H1 (cell line): Measurements from ENCODE around the gene ZNF221. TPM values are rescaled to one million over a fixed set of nuclear protein-coding genes. Genes with fewer than 3 reads are reported as not detected.
A peak's percentile ranks its signal among the peaks of the same experiment; 100 is the strongest.

Experiments used
- CTCF ChIA-PET: fragments of 300-600 bp; sonication (Branson Sonifier 250); formaldehyde crosslinking; loops from one replicate; lab custom pipeline; 2021; ENCODE audit not compliant: partially characterized antibody; lab: Charles Lee
- POLR2A ChIA-PET: fragments of 300-600 bp; sonication (Branson Sonifier 250); formaldehyde crosslinking; loops from one replicate; lab custom pipeline; 2021; ENCODE audit warnings: inconsistent platforms; ENCODE audit not compliant: partially characterized antibody; lab: Charles Lee
- DNase-seq, 2 experiments: peaks; one replicate each; pipeline versions ENCODE4 v3.0.0 to v3.0.0-alpha.2; 2010 to 2022; ENCODE audit warnings: low spot score in 2 of 2, low read depth in 1 of 2, mixed read lengths in 1 of 2
- FAIRE-seq: peaks from 2 replicates; lab custom pipeline; 2011; peaks lifted over from hg19 to GRCh38; lab: Jason Lieb, UNC
- H2AFZ ChIP-seq: 2 replicates; pipeline ENCODE4 v1.8.1; 2012; ENCODE audit warnings: low read length, inconsistent platforms
- H2AK5ac ChIP-seq: 2 replicates; pipeline ENCODE4 v1.6.1; 2013; ENCODE audit warnings: low read depth, low read length
- H2BK120ac ChIP-seq: replicated peaks from 2 replicates; pipeline ENCODE3; 2013; ENCODE audit warnings: low read depth, low read length, inconsistent platforms
- H2BK12ac ChIP-seq: 2 replicates; pipeline ENCODE4 v1.6.1; 2013; ENCODE audit warnings: low read depth, low read length
- H2BK15ac ChIP-seq: 2 replicates; pipeline ENCODE4 v1.6.1; 2013; ENCODE audit warnings: low read length
- H2BK20ac ChIP-seq: 2 replicates; pipeline ENCODE4 v1.6.1; 2013; ENCODE audit warnings: low read length
- H2BK5ac ChIP-seq: 2 replicates; pipeline ENCODE4 v1.6.1; 2013; ENCODE audit warnings: low read depth, low read length
- H3K14ac ChIP-seq: 2 replicates; pipeline ENCODE4 v1.6.1; 2013; ENCODE audit warnings: inconsistent platforms; ENCODE audit not compliant: insufficient read length
- H3K18ac ChIP-seq: 2 replicates; pipeline ENCODE4 v1.6.1; 2013; ENCODE audit warnings: low read length; ENCODE audit errors: extremely low read depth
- H3K23ac ChIP-seq: 2 replicates; pipeline ENCODE4 v1.6.1; 2013; ENCODE audit warnings: inconsistent platforms; ENCODE audit not compliant: insufficient read length
- H3K23me2 ChIP-seq: 2 replicates; pipeline ENCODE4 v1.6.1; 2013; ENCODE audit warnings: low read depth, low read length
- H3K27ac ChIP-seq: 2 replicates; pipeline ENCODE4 v1.6.1; 2011; ENCODE audit warnings: low read depth, low read length, inconsistent platforms
- H3K27me3 ChIP-seq, 4 experiments: replicated peaks in 1 of 4; 1 replicate in 1 of 4; 2 replicates in 3 of 4; pipeline versions ENCODE4 v1.6.1 to v1.8.1; 2011 to 2013; ENCODE audit warnings: low read length in 3 of 4, mild to moderate bottlenecking in 3 of 4, inconsistent platforms in 2 of 4, mixed read lengths in 2 of 4, moderate library complexity in 1 of 4; ENCODE audit not compliant: control insufficient read depth in 3 of 4, insufficient read depth in 3 of 4; ENCODE audit errors: extremely low read depth in 1 of 4
- H3K36me3 ChIP-seq, 4 experiments: 2 replicates each; pipeline versions ENCODE4 v1.6.1 to v1.8.1; 2011 to 2013; ENCODE audit warnings: mild to moderate bottlenecking in 4 of 4, low read length in 3 of 4, moderate library complexity in 2 of 4, control low read depth in 1 of 4, inconsistent platforms in 1 of 4; ENCODE audit not compliant: insufficient read depth in 4 of 4, control insufficient read depth in 2 of 4
- H3K4ac ChIP-seq: replicated peaks from 2 replicates; pipeline ENCODE3; 2013; ENCODE audit warnings: low read length, low read depth, mixed read lengths, inconsistent platforms; ENCODE audit not compliant: insufficient read length
- H3K4me1 ChIP-seq, 4 experiments: replicated peaks in 1 of 4; 1 replicate in 1 of 4; 2 replicates in 3 of 4; pipeline versions ENCODE4 v1.6.1 to v1.8.1; 2011 to 2013; ENCODE audit warnings: low read length in 3 of 4, inconsistent platforms in 2 of 4, mixed read lengths in 1 of 4; ENCODE audit not compliant: insufficient read depth in 4 of 4, control insufficient read depth in 3 of 4
- H3K4me2 ChIP-seq, 2 experiments: 2 replicates each; pipeline versions ENCODE4 v1.6.1 to v1.8.1; 2011 to 2013; ENCODE audit warnings: low read depth in 2 of 2, low read length in 2 of 2, control low read depth in 1 of 2, inconsistent platforms in 1 of 2, mild to moderate bottlenecking in 1 of 2; ENCODE audit not compliant: insufficient read depth in 1 of 2
- H3K4me3 ChIP-seq, 4 experiments: fragments of 200-600, 300-600 bp in 1 of 4; sonication (generic), shearing (Covaris generic), sonication (Bioruptor Twin) in 1 of 4; 2 replicates each; pipeline versions ENCODE4 v1.5.1 to v1.8.1; 2011 to 2016; ENCODE audit warnings: low read length in 4 of 4, low read depth in 3 of 4, control low read depth in 2 of 4, inconsistent platforms in 2 of 4, mild to moderate bottlenecking in 2 of 4, mixed read lengths in 1 of 4, moderate library complexity in 1 of 4; ENCODE audit not compliant: insufficient read depth in 2 of 4; ENCODE audit errors: extremely low read depth in 1 of 4
- H3K56ac ChIP-seq: replicated peaks from 2 replicates; pipeline ENCODE3; 2013; ENCODE audit warnings: low read depth, mild to moderate bottlenecking, mixed read lengths, low read length, inconsistent platforms; ENCODE audit not compliant: insufficient read length
- H3K79me1 ChIP-seq: 2 replicates; pipeline ENCODE4 v1.6.1; 2013; ENCODE audit warnings: low read depth, low read length, control low read depth
- H3K79me2 ChIP-seq, 2 experiments: 2 replicates each; pipeline versions ENCODE4 v1.6.1 to v1.8.1; 2012 to 2013; ENCODE audit warnings: low read length in 2 of 2, mild to moderate bottlenecking in 2 of 2, inconsistent platforms in 1 of 2; ENCODE audit not compliant: insufficient read depth in 2 of 2, control insufficient read depth in 1 of 2
- H3K9ac ChIP-seq, 4 experiments: replicated peaks in 1 of 4; 1 replicate in 1 of 4; 2 replicates in 3 of 4; pipeline versions ENCODE4 v1.6.1 to v1.8.1; 2011 to 2013; ENCODE audit warnings: low read depth in 3 of 4, low read length in 3 of 4, control low read depth in 2 of 4, mild to moderate bottlenecking in 2 of 4, moderate library complexity in 2 of 4, inconsistent platforms in 1 of 4; ENCODE audit errors: extremely low read depth in 1 of 4
- H3K9me3 ChIP-seq, 2 experiments: 2 replicates each; pipeline versions ENCODE4 v1.6.1 to v1.8.1; 2012 to 2013; ENCODE audit warnings: mild to moderate bottlenecking in 2 of 2, moderate library complexity in 2 of 2, control low read depth in 1 of 2, inconsistent platforms in 1 of 2, low read depth in 1 of 2, low read length in 1 of 2, mixed read lengths in 1 of 2; ENCODE audit not compliant: insufficient read depth in 2 of 2
- H4K20me1 ChIP-seq, 2 experiments: replicated peaks in 1 of 2; 2 replicates each; pipeline versions ENCODE3 to v1.8.1; 2011 to 2013; ENCODE audit warnings: inconsistent platforms in 2 of 2, low read length in 2 of 2, mild to moderate bottlenecking in 1 of 2; ENCODE audit not compliant: insufficient read depth in 2 of 2, control insufficient read depth in 1 of 2
- H4K5ac ChIP-seq: 2 replicates; pipeline ENCODE4 v1.6.1; 2013; ENCODE audit warnings: low read length, low read depth, mixed read lengths, inconsistent platforms; ENCODE audit not compliant: insufficient read length
- H4K8ac ChIP-seq: 2 replicates; pipeline ENCODE4 v1.8.0; 2013; ENCODE audit warnings: mild to moderate bottlenecking, moderate library complexity, low read length, inconsistent platforms; ENCODE audit not compliant: insufficient read depth; ENCODE audit errors: extremely low read depth
- H4K91ac ChIP-seq: replicated peaks from 2 replicates; pipeline ENCODE3; 2013; ENCODE audit warnings: low read length, mixed read lengths, inconsistent platforms; ENCODE audit not compliant: insufficient read length
- MAFK ChIP-seq: IDR thresholded peaks from 2 replicates; pipeline ENCODE4 v1.6.1; 2012; ENCODE audit warnings: low read depth, mild to moderate bottlenecking, improper control_type of control experiment, low read length
- NANOG ChIP-seq: IDR thresholded peaks from 2 replicates; pipeline ENCODE4 v1.6.1; 2011; ENCODE audit warnings: low read length, low read depth, mild to moderate bottlenecking, inconsistent platforms; ENCODE audit not compliant: insufficient read depth, poor library complexity, severe bottlenecking
- RXRA ChIP-seq: IDR thresholded peaks from 2 replicates; pipeline ENCODE4 v1.6.1; 2011; ENCODE audit warnings: low read depth, mild to moderate bottlenecking, low read length, moderate library complexity; ENCODE audit not compliant: insufficient read depth
- SP1 ChIP-seq: IDR thresholded peaks from 2 replicates; pipeline ENCODE4 v1.6.1; 2011; ENCODE audit warnings: low read depth, low read length
- TAF1 ChIP-seq: IDR thresholded peaks from 2 replicates; pipeline ENCODE4 v1.6.1; 2011; ENCODE audit warnings: mild to moderate bottlenecking, low read depth, low read length
- TEAD4 ChIP-seq: IDR thresholded peaks from 2 replicates; pipeline ENCODE4 v1.6.1; 2012; ENCODE audit warnings: low read depth, low read length, inconsistent platforms, mixed read lengths
- WGBS, 2 experiments: shearing (Covaris generic) in 1 of 2; methylation state at CpG; one replicate each; pipeline versions ENCODE4 v1.1.6 to v1.1.7; 2013 to 2015; ENCODE audit warnings: low lambda C conversion rate in 2 of 2, mixed read lengths in 2 of 2, inconsistent platforms in 1 of 2, low coverage in 1 of 2, missing lambda C conversion rate in 1 of 2; ENCODE audit not compliant: insufficient replicate concordance in 2 of 2, insufficient coverage in 1 of 2, insufficient read length in 1 of 2; ENCODE audit errors: extremely low coverage in 1 of 2, missing lambda C conversion rate in 1 of 2; 5-methylcytosine and 5-hydroxymethylcytosine counted together
- polyA plus RNA-seq, 7 experiments: library from polyadenylated mRNA; depleted of rRNA in 3 of 7; stranded (reverse) in 5 of 7; unstranded in 2 of 7; fragments of >200 nt in 5 of 7; fragments of 200-250 nt in 2 of 7; gene quantifications; 1 replicate in 5 of 7; 2 replicates in 1 of 7; 4 replicates in 1 of 7; pipeline versions ENCODE4 v1.2.1 to v1.2.3, GENCODE V29; 2011 to 2013; ENCODE audit warnings: missing spikeins in 2 of 7, mixed read lengths in 2 of 7
- total RNA-seq: library from RNA; stranded (reverse); fragmentation: NEBNext Ultra II Directional; extraction: Animal tissue kit (Norgen Biotek cat#: 25700); gene quantifications from 2 replicates; pipeline ENCODE4 v1.2.1, GENCODE V29; 2021

ZNF221 gene
- total and polyA plus RNA-seq, 2 of the 8 experiments (the other 6 are each of a cell fraction or from before 2014, with no cell fraction given) = 0.50 to 8.4 TPM

DNA sequence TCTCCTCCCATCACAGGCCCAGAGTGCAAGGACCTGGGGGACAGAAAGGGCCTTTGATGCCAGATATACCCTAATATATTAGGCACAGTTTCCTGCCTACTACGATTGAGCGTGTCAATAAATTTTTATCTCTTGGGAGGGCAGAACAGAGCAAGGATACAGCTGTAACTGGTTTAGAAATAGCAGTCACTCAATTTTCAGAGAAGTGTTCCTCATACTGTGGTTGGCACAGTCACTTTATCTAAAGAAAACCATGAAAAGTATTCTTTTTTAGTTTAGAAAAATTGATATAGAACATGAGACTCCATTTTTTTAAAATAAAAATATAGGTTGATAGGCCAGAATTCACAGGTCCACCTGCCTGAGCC is 32.5 kb downstream of the ZNF221 start:
- no peak overlapping the region for H2BK20ac ChIP-seq
- H3K4me2 ChIP-seq = peak overlapping the region in 1 of 2 experiments; percentile 88; a peak in 1 of 4 replicates
- TF ChIP-seq RXRA (no peak), TAF1 (no peak), SP1 (no peak), MAFK (no peak), NANOG (no peak), TEAD4 (no peak)
- peaks cover 0 to 4% of the 10 kb centered on the region in 2 experiments; a peak in 1 of 4 replicates for H3K79me2 ChIP-seq
- CTCF ChIA-PET = no interaction called here
- H3K9ac ChIP-seq = no peak overlapping the region
- H3K23ac ChIP-seq = no peak overlapping the region
- H2AFZ ChIP-seq = no peak overlapping the region
- peaks cover 9 to 14% of the 10 kb centered on the region in 2 experiments; a peak in 3 of 4 replicates for H3K9me3 ChIP-seq
- no peak overlapping the region for H3K14ac ChIP-seq
- 86% methylated on average over 2 of the region's 2 CpGs; no CpG with 5 or more reads in 1 of the 2 experiments for WGBS, 2 experiments
- no peak overlapping the region for H3K27ac ChIP-seq
- no peak overlapping the region for H3K56ac ChIP-seq
- FAIRE-seq = no peak
- H3K4me1 ChIP-seq = no peaks in the 10 kb centered on the region
- no peaks in the 10 kb centered on the region for H3K79me1 ChIP-seq
- H4K20me1 ChIP-seq = no peaks in the 10 kb centered on the region
- H3K18ac ChIP-seq = no peak overlapping the region
- peak overlapping the region in 1 of 4 experiments; percentile 79; a peak in 2 of 8 replicates for H3K4me3 ChIP-seq
- no peaks in the 10 kb centered on the region; a peak in 1 of 8 replicates for H3K36me3 ChIP-seq
- POLR2A ChIA-PET = interaction anchor here (0.7 to 2.3 kb wide), 6 partner anchors 9 to 128 kb away, joined by 3 to 8 read pairs (median 4); partner anchors contain the start of gene ZNF45
- no peak overlapping the region for H4K8ac ChIP-seq
- H2BK15ac ChIP-seq = no peak overlapping the region
- no peak for DNase-seq
- no peaks in the 10 kb centered on the region for H3K27me3 ChIP-seq
- no peaks in the 10 kb centered on the region; the same call in 1 of the 2 replicates for H3K23me2 ChIP-seq
- H2AK5ac ChIP-seq = no peak overlapping the region
- H4K5ac ChIP-seq = no peak overlapping the region
- H2BK120ac ChIP-seq = no peak overlapping the region
- no peak overlapping the region for H3K4ac ChIP-seq
- no peak overlapping the region for H2BK5ac ChIP-seq
- H2BK12ac ChIP-seq = no peak overlapping the region
- H4K91ac ChIP-seq = no peak overlapping the region
